Activated naive CD4-positive, alpha-beta T cell treated with anti-CD3 and anti-CD28 coated beads for 36 hours (primary cell): Measurements from ENCODE around the gene CUBN. TPM values are rescaled to one million over a fixed set of nuclear protein-coding genes. Genes with fewer than 3 reads are reported as not detected.

ENCODE experiments used
- CTCF ChIA-PET: fragments of 350-600 bp; sonication (Branson Sonifier 250); formaldehyde crosslinking; loops from one replicate; lab custom pipeline; 2021; ENCODE audit warnings: antibody characterized with exemption; lab: Charles Lee
- DNase-seq: peaks from one replicate; pipeline ENCODE4 v3.0.0-alpha.2; 2020
- H3K27ac Mint-ChIP-seq: one replicate; pipeline ENCODE4 v1.8.0; 2021; ENCODE audit warnings: mild to moderate bottlenecking, mixed read lengths
- H3K27me3 Mint-ChIP-seq: one replicate; pipeline ENCODE4 v1.8.0; 2021; ENCODE audit warnings: low read depth, mixed read lengths
- H3K36me3 Mint-ChIP-seq: one replicate; pipeline ENCODE4 v1.8.0; 2021; ENCODE audit warnings: low read depth, mixed read lengths
- H3K4me1 Mint-ChIP-seq: one replicate; pipeline ENCODE4 v1.8.0; 2021; ENCODE audit warnings: low read depth, mixed read lengths
- H3K4me3 Mint-ChIP-seq: one replicate; pipeline ENCODE4 v1.8.0; 2021; ENCODE audit warnings: mild to moderate bottlenecking, moderate library complexity, mixed read lengths
- H3K9me3 Mint-ChIP-seq: one replicate; pipeline ENCODE4 v1.8.0; 2021; ENCODE audit warnings: mixed read lengths
- intact Hi-C: fragments of 100-400 bp; cut with micrococcal nuclease; formaldehyde crosslinking; loops from one replicate; pipeline ENCODE4 v1.15.1; 2023
- total RNA-seq, 2 experiments: library from RNA; stranded (reverse); gene quantifications; one replicate each; pipeline ENCODE4 v1.2.3, GENCODE V29; 2021

CUBN gene
- total RNA-seq, 2 experiments from 2014 or later: 0.37 to 0.41 TPM

DNA sequence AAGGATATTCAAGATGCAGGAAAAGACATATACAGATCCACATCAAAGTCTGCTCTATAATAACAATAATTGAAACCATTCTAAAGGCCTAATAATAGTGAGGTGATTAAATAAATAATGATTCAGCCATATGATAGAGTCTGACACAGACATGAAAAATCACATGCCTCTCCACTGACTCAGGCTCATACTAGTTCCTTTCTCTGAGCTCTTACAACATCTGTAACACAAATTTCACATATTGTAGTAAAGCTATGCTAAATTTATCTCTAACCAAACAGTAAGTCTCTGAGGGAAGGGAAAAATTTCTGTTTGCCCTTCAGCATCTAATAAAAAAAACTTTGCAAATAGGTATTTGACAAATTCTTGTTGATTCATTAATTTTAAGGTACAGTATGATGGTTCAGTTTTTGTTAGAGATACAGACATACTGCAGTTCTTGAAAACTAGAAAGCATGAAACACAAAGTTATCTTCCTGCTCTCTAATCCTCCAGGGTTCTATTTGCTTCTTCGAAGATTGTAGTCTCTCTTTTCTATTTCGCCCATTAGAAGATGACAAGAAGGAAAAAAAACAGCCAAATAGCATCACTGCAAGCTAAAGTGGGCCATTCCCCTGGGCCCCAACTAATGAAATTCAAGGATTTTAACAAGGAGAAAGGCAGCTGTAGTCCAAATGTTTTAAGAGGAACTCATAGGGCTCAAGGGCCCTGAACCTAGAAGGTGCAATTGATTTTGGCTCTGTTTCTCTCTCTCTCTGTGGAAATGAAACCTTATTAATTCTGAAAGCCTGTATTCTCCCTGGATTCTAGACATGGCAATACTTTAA lies 53.9 kb downstream of the CUBN start:
- no peak for DNase-seq
- Mint-ChIP-seq H3K4me1 (peaks cover 28% of the 10 kb centered on the region), H3K27me3 (no peaks in the 10 kb centered on the region), H3K27ac (no peak overlapping the region), H3K9me3 (no peaks in the 10 kb centered on the region), H3K36me3 (peaks cover 7% of the 10 kb centered on the region), H3K4me3 (no peak overlapping the region)
- CTCF ChIA-PET: interaction anchor here (0.5 kb wide), 1 partner anchor 25 kb away, joined by 6 read pairs; no protein-coding TSS in a partner anchor
- intact Hi-C loops: loop anchor here (2.0 kb wide), 1 partner anchor 73 kb away; no protein-coding TSS in a partner anchor

DNA sequence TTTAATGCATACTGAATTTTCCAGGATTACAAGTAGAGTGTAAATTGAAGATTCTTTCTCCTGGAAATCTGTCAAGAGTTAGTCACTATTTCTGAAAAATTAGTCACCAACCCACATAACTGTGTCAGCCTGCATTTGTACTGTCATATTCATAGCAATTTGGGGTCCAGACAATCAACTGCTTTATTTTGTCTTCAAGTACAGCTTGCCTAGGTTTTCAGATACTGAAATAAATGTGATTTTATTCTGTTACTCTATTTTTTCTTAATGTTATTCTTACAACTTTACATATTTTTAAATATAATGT lies 55.1 kb downstream of the CUBN start:
- H3K27me3 Mint-ChIP-seq: no peaks in the 10 kb centered on the region
- H3K4me1 Mint-ChIP-seq: peaks cover 27% of the 10 kb centered on the region
- no peaks in the 10 kb centered on the region for H3K9me3 Mint-ChIP-seq
- H3K4me3 Mint-ChIP-seq: no peak overlapping the region
- H3K27ac Mint-ChIP-seq: no peak overlapping the region
- H3K36me3 Mint-ChIP-seq: peaks cover 9% of the 10 kb centered on the region
- no peak for DNase-seq
- CTCF ChIA-PET: no interaction called here
- intact Hi-C loops: loop anchor here (1.0 to 2.0 kb wide), 2 partner anchors 49 to 72 kb away; no protein-coding TSS in a partner anchor

DNA sequence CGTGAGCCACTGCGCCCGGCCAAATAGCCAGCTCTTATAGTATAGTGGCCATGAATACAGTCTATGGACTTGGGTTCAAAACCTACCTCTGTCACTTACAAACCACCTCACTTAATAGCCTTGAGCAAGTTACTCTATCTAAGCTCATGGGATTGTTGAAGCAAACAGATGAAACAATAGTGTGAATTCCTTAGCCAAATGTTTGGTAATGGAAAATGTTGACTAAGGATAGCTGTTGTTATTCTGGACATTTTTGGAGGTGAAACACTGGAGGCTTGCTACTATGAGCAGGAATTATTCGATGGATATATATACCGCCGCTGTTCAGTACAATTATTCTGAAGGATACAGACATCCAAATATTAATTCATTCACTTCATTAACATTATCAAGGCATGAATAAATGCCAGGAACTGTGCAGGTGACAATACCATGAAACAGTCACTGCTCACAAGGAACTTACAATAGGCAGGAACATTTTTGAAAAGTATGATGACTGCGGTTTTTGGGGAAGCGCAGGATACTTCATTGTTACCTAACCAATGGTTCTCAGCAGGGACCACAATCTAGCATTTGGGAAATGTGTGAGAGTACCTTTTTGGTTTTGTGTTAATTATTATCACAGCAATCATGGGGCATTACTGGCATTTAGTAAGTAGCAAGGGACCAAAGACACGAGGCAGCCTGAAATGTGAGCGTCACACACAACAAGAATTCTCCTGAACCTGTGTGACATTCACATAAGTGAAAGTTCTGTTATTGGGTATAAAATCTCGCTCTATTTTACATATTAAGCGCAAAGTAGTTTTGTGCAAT lies 55.7 kb downstream of the CUBN start:
- no peak for DNase-seq
- H3K9me3 Mint-ChIP-seq: no peaks in the 10 kb centered on the region
- intact Hi-C loops: loop anchor here (1.0 to 2.0 kb wide), 2 partner anchors 49 to 71 kb away; no protein-coding TSS in a partner anchor

GRCh38 chr10:17068953-17069352 lies 60.7 kb downstream of the CUBN start:
- CTCF ChIA-PET: no interaction called here
- DNase-seq: no peak
- Mint-ChIP-seq H3K27me3 (no peaks in the 10 kb centered on the region), H3K9me3 (no peaks in the 10 kb centered on the region), H3K36me3 (peaks cover 6% of the 10 kb centered on the region), H3K4me3 (no peak overlapping the region), H3K27ac (no peak overlapping the region), H3K4me1 (peaks cover 24% of the 10 kb centered on the region)
- intact Hi-C loops: loop anchor here (5.0 kb wide), 1 partner anchor 73 kb away; no protein-coding TSS in a partner anchor

More for the DNA sequence above, 55.7 kb downstream of the CUBN start:
- peaks cover 9% of the 10 kb centered on the region for H3K36me3 Mint-ChIP-seq
- no peak overlapping the region for H3K4me3 Mint-ChIP-seq
- no peak overlapping the region for H3K27ac Mint-ChIP-seq
- H3K27me3 Mint-ChIP-seq: no peaks in the 10 kb centered on the region
- CTCF ChIA-PET: no interaction called here
- peaks cover 25% of the 10 kb centered on the region for H3K4me1 Mint-ChIP-seq

- CTCF ChIA-PET: no interaction called here
- intact Hi-C loops: loop anchor here (5.0 kb wide), 1 partner anchor 75 kb away; no protein-coding TSS in a partner anchor
- no peak for DNase-seq
- no peak overlapping the region for H3K27ac Mint-ChIP-seq
- peaks cover 31% of the 10 kb centered on the region for H3K4me1 Mint-ChIP-seq
- H3K27me3 Mint-ChIP-seq: no peaks in the 10 kb centered on the region
- H3K4me3 Mint-ChIP-seq: no peak overlapping the region
- H3K36me3 Mint-ChIP-seq: peaks cover 6% of the 10 kb centered on the region
- no peaks in the 10 kb centered on the region for H3K9me3 Mint-ChIP-seq
Observed at GRCh38 chr10:17067376-17068264, 62.0 kb downstream of the CUBN start.

GRCh38 chr10:17066807-17067206 lies 62.8 kb downstream of the CUBN start:
- no peak for DNase-seq
- peaks cover 38% of the 10 kb centered on the region for H3K4me1 Mint-ChIP-seq
- no peak overlapping the region for H3K4me3 Mint-ChIP-seq
- H3K27ac Mint-ChIP-seq: no peak overlapping the region
- H3K9me3 Mint-ChIP-seq: no peaks in the 10 kb centered on the region
- intact Hi-C loops: loop anchor here (5.0 kb wide), 1 partner anchor 75 kb away; no protein-coding TSS in a partner anchor
- no peaks in the 10 kb centered on the region for H3K27me3 Mint-ChIP-seq
- peaks cover 6% of the 10 kb centered on the region for H3K36me3 Mint-ChIP-seq
- CTCF ChIA-PET: interaction anchor here (0.6 kb wide), 1 partner anchor 149 kb away, joined by 3 read pairs; no protein-coding TSS in a partner anchor

GRCh38 chr10:17066000-17066399 lies 63.6 kb downstream of the CUBN start:
- Mint-ChIP-seq H3K9me3 (no peaks in the 10 kb centered on the region), H3K36me3 (peaks cover 5% of the 10 kb centered on the region), H3K27ac (no peak overlapping the region), H3K4me3 (no peak overlapping the region), H3K4me1 (peaks cover 46% of the 10 kb centered on the region), H3K27me3 (no peaks in the 10 kb centered on the region)
- DNase-seq: no peak
- intact Hi-C loops: loop anchor here (5.0 kb wide), 1 partner anchor 76 kb away; no protein-coding TSS in a partner anchor
- CTCF ChIA-PET: interaction anchor here (0.7 to 1.2 kb wide), 2 partner anchors 39 to 1431 kb away, joined by 3 read pairs; no protein-coding TSS in a partner anchor

DNA sequence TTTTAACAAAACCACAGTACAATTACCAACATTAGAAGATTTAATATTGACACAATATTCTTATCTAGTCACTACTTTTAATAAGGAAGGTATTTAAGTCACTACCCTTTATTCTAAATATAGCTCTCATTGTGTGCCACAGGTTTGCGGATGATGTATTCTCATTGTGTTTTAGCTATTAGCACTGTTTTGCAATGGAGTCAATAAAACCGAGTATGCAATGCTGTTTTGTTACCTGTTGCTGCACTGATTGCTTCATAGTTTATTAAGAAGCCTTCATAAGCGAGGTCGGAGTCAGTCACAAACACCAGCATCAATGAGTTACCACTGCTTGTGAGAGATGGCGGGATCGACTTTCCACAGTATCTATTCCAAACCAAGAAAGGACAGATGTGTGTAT lies 64.3 kb downstream of the CUBN start:
- H3K27me3 Mint-ChIP-seq: no peaks in the 10 kb centered on the region
- intact Hi-C loops: loop anchor here (5.0 kb wide), 1 partner anchor 77 kb away; no protein-coding TSS in a partner anchor
- H3K9me3 Mint-ChIP-seq: no peaks in the 10 kb centered on the region
- CTCF ChIA-PET: interaction anchor here (1.2 to 1.6 kb wide), 2 partner anchors 38 to 92 kb away, joined by 3 to 5 read pairs; no protein-coding TSS in a partner anchor
- DNase-seq: no peak
- H3K4me3 Mint-ChIP-seq: no peak overlapping the region
- H3K36me3 Mint-ChIP-seq: peaks cover 1% of the 10 kb centered on the region
- no peak overlapping the region for H3K27ac Mint-ChIP-seq
- peaks cover 47% of the 10 kb centered on the region for H3K4me1 Mint-ChIP-seq

- H3K9me3 Mint-ChIP-seq: no peaks in the 10 kb centered on the region
- no peaks in the 10 kb centered on the region for H3K27me3 Mint-ChIP-seq
- no peak overlapping the region for H3K4me3 Mint-ChIP-seq
- H3K27ac Mint-ChIP-seq: no peak overlapping the region
- peaks cover 1% of the 10 kb centered on the region for H3K36me3 Mint-ChIP-seq
- no peak for DNase-seq
- peaks cover 51% of the 10 kb centered on the region for H3K4me1 Mint-ChIP-seq
- intact Hi-C loops: no loop called here
- CTCF ChIA-PET: interaction anchor here (0.7 to 1.6 kb wide), 2 partner anchors 92 to 1164 kb away, joined by 5 read pairs; no protein-coding TSS in a partner anchor
Observed at GRCh38 chr10:17064435-17064834, 65.2 kb downstream of the CUBN start.

GRCh38 chr10:17062955-17063484 lies 66.6 kb downstream of the CUBN start:
- Mint-ChIP-seq H3K27ac (no peak overlapping the region), H3K9me3 (no peaks in the 10 kb centered on the region), H3K4me1 (peaks cover 53% of the 10 kb centered on the region), H3K36me3 (peaks cover 1% of the 10 kb centered on the region), H3K27me3 (no peaks in the 10 kb centered on the region), H3K4me3 (no peak overlapping the region)
- intact Hi-C loops: no loop called here
- CTCF ChIA-PET: interaction anchor here (0.6 kb wide), 1 partner anchor 9 kb away, joined by 4 read pairs; no protein-coding TSS in a partner anchor
- no peak for DNase-seq

- Mint-ChIP-seq H3K27me3 (no peaks in the 10 kb centered on the region), H3K4me3 (no peak overlapping the region), H3K4me1 (peaks cover 48% of the 10 kb centered on the region), H3K36me3 (peaks cover 1% of the 10 kb centered on the region), H3K9me3 (no peaks in the 10 kb centered on the region), H3K27ac (no peak overlapping the region)
- intact Hi-C loops: no loop called here
- DNase-seq: no peak
- CTCF ChIA-PET: no interaction called here
Observed at GRCh38 chr10:17062493-17062892, 67.1 kb downstream of the CUBN start.
